ENCODE measurements around the gene HAND1. TPM values are rescaled to one million over a fixed set of nuclear protein-coding genes. Genes with fewer than 3 reads are reported as not detected.

The HAND1 gene
- total RNA-seq, 2 donors from 2014 or later = 4.7 to 5.2 TPM

DNA sequence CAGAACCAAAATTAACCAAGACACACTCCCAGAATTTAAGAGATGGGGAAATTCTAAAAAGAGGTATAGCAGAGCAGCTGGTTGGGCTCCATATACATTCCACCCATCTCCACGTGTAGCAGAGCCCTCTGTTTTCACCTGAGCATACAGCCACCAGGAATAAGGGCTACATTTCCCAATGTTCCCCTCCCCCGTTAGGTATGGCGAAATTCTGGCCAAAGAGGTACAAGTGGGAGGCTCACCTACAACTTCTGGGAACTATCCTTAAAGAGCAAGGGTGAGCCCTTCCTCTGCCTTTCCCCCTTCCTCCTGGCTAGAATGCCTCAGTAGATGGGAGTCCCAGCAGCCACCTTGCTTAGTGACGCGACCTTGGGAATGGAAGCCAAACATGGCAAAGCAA is 37.5 kb downstream of the HAND1 start:
- no peak for ATAC-seq
- no peak for DNase-seq
- intact Hi-C loops (cut with DNase I) = no loop called here

DNA sequence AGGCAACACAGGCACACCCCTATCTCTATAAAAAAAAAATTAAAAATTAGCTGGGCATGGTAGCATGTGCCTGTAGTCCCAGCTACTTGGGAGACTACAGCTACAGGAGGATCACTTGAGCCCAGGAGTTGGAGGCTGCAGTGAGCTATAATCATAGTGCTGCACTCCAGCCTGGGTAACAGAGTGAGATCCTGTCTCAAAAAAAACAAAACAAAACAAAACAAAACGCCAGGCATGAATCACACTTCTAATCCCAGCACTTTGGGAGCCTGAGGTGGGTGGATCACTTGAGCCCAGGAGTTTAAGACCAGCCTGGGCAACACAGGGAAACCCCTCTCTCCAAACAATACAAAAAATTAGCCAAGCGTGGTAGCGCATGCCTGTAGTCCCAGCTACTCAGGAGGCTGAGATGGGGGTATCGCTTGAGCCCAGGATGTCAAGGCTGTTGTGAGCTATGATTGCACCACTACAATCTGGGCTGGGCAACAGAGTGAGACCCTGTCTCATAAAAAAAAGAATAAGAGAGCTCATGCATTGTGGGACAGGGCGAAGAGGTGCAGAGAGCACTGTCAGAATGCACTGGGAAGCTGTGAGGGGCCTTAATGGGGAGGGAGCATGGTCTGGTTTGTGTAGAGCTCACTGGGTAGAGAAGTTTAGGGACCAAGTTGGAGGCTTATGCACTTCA is 40.6 kb downstream of the HAND1 start:
- no peak for ATAC-seq
- intact Hi-C loops (cut with DNase I) = no loop called here
- no peak for DNase-seq

DNA sequence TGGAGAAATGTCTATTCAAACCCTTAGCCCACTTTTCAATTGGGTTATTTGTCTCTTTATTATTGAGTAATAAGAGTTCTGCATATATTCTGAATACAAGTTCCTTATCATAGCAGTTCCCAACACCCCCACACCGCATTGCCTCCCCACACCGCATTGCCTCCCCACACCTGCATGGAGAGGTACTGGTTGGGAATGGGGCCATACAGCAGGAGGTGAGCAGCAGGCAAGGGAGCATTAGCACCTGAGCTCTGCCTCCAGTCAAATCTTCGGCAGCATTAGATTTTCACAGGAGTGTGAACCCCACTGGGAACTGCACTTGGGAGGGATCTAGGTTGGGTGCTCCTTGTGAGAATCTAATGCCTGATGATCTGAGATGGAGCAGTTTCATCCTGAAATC is 42.8 kb downstream of the HAND1 start:
- DNase-seq (no peak), ATAC-seq (no peak)
- intact Hi-C loops (cut with DNase I) = no loop called here

DNA sequence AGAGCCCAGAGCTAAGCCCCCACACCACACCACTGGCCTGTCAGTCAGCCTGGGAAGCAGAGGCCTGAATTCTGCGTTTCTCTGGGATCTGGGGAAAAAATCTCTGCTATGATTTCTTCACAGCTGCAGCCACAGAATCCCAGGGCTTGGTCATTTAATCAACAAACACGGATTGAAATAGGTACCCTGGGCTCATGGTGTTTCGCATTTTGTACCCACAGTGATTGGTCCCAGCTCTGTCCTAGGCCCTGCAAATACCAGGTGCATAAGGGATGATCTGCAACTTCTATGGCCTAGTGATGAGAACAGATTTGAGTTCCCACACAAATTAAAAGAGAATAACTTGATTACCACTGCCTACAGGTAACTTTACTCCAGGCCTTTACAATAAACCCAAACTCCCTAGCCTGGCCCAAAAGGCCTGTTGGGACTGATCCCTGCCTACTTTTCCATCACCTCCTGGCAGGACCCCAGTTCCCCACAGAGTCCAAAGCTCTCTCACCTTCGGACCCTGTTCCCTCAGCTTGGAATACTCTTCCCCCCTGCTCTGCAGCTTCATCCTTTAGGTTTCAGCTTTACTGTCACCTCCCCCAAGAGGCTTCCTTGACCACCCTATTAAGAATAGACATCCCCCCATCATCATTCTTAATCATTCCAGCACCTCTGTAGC is 46.9 kb downstream of the HAND1 start:
- intact Hi-C loops (cut with DNase I) = no loop called here
- DNase-seq = no peak
- no peak for ATAC-seq

DNA sequence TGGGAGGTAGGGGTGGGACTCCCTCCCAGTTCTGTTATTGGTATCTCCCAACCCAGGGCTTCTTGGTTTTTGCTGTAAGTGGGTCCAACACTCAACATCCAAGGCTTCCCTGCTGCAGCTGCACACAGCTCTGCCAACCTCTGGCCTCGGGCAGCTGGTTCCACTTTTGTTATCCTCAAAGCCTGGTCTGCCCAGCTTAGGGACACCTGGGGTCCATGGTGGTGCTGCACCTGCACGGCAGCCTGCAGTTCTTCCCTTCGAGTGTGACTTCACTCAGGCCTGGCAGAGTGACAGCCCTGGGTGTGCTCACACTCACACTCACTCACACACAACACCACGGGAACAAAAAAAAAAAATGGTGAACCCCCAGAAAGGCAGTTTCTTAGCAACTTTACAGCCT is 47.6 kb downstream of the HAND1 start:
- intact Hi-C loops (cut with DNase I) = no loop called here
- ATAC-seq = no peak
- no peak for DNase-seq

DNA sequence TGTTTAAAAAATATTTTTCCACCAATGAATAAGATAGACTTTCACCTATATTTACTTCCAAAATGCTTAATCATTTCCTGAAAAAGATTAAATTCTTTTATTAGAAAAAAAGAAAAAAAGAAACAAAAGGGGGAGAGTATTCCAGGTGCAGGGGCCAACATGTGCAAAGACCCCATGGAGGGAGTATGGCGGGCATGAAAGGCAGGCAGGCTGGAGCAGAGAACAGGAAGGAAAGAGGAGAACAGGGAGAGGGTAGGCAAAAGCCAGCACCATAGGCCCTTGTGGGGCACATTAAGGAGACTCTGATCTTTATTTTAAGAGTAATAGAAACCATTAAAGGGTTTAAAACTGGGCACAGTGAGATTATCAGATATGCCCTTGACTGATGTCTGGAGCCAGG is 48.7 kb downstream of the HAND1 start:
- no peak for DNase-seq
- intact Hi-C loops (cut with DNase I) = no loop called here
- no peak for ATAC-seq

DNA sequence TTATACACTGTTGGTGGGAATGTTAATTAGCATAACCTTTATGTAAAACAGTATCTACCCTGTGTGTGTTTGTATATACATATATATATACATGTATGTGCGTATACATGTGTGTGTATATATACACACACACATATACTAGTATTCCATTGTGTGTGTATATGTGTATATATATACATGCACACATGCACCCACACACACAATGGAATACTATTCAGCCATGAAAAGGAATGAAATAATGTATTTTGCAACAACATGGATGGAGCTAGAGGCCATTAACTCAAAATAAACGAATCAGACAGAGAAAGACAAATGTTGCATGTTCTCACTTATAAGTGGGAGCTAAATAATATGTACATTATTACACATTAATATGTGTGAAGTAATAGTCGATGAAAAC is 49.8 kb downstream of the HAND1 start:
- DNase-seq (no peak), ATAC-seq (no peak)
- intact Hi-C loops (cut with DNase I) = no loop called here

Other genes starting within 250 kb of the HAND1 start
- gene SAP30L, start 32.2 kb downstream of the HAND1 start, total RNA-seq = 10 to 100 TPM; 32.1 to 33.8 TPM